Erythroblast (primary cell): ENCODE results near the gene ZFP91.

ENCODE experiments used
- GATA1 ChIP-seq: IDR thresholded peaks from 2 replicates; pipeline ENCODE4 v1.6.1; 2011; ENCODE audit warnings: low read depth, mild to moderate bottlenecking, control low read depth, low read length, moderate library complexity
- POLR2A ChIP-seq: IDR thresholded peaks from 2 replicates; pipeline ENCODE4 v1.6.1; 2011; ENCODE audit warnings: mild to moderate bottlenecking, low read length

DNA sequence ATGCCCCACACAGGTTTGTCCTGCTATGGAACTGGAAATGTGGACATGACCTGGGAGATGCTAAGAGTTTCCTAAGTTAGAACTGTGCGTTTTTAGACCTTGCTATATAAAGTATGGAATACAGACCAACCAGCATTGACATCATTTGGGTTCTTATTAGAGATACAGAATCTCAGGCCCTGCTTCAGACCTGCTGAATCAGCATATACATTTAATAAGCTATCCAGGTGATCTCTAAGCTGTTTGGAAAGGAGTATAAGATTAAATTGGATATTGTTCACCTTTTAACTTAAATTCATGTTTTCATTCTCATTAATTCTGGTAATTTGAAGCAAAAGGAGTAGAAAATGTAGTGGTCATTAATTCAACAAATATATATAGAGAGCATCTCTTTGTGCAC, 36.7 kb downstream of the ZFP91 start:
- no peak for TF ChIP-seq POLR2A
- TF ChIP-seq GATA1, result no peak
